ENCODE measurements around the gene HTRA2. TPM values are rescaled to one million over a fixed set of nuclear protein-coding genes. Genes with fewer than 3 reads are reported as not detected.

HTRA2 gene
- total RNA-seq, 4 donors from 2014 or later = 8.6 to 29.6 (median 21.0) TPM

DNA sequence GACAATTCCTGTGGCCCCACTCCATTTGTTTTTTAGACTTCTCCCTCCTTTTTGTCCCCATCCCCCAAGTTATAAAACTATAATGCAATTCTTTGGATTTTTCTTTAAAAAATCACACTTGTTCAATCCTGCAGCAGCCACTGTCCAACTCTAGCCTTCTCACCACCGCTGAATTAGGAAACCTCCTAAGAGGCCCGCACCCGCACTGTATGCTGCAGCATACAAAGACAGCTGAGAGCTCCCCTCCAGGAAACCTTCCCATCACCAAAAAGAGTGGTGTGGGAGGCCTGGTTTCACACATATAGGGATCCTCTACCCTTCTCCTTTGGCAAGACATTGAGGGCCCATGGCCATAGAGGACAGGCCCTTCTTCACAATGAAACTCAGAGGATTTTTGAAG, 25.1 kb upstream of the HTRA2 start:
- Histone ChIP-seq H3K36me3 (no peaks in the 10 kb centered on the region), H3K4me3 (peak overlapping the region in 1 of 4 donors; percentile 54), H3K27ac (peak overlapping the region in 1 of 4 donors; percentile 90), H3K9me3 (no peaks in the 10 kb centered on the region), H3K4me1 (peaks cover 15 to 59% (median 44%) of the 10 kb centered on the region in 4 donors), H3K27me3 (peaks cover 33% of the 10 kb centered on the region)
- DNase-seq = no peak
- in situ Hi-C loops (cut with MboI; ENCODE audit: low pct_ligation_motif_present in 1 of 4, low pct_unique_long_range_greater_than_20kb in 1 of 4, low sequenced_read_pairs in 3 of 4) = loop anchor here in 1 of 4 donors (5.0 kb wide), 1 partner anchor 73 kb away; no protein-coding TSS in a partner anchor
- intact Hi-C loops (cut with DNase I; ENCODE audit: low total_unique reads) = no loop called here
- WGBS, 2 donors (ENCODE audit: low coverage in 1 of 2) = 96 to 100% methylated on average over 1 to 3 of the region's 3 CpGs
- no peak for TF ChIP-seq EP300 (IDR thresholded peaks at IDR 0.05; ENCODE audit: low read depth)
- TF ChIP-seq POLR2AphosphoS5 (IDR thresholded peaks at IDR 0.05) = no peak
- no peak for TF ChIP-seq POLR2A (IDR thresholded peaks at IDR 0.05)
- no peak for TF ChIP-seq CTCF (IDR thresholded peaks at IDR 0.05)

DNA sequence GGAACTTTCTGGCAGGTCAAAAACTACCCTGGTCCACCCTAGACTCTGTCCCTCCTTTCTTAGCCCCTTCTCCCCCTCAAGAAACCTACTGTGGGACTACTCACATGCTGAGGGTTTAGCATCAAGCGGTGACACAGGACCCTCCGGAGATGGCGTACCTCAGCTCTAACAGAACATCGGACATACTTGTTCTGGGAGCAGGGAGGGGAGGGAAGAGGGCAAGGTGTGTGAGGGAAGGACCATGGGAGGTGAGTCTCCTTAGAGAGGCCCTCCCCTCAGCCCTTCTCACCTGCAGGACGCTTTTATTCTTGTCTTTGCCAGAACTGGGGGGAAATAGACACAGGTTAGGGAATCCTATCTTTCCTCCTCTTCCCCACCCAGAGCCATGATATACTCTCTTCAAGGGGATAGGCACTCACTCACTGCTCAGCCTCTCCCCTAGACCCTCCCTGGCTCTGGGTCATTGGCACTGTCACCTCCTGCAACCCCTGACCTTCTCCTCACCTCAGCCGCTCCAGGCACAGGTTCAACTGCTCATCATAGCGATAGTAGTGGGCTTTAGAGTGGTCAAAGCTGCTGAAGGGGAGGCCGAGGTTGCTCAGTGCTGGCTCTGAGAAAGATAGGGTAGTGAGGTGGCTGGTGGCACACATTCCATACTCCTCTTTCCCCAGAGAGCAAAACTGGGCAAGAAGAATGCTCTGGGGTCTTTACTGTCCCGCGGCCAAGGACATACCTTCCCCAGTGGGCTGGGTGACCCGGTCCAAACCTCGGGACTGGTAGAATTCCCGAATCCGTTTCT, 24.1 kb upstream of the HTRA2 start:
- H3K36me3 ChIP-seq = no peaks in the 10 kb centered on the region
- peaks cover 33% of the 10 kb centered on the region for H3K27me3 ChIP-seq
- in situ Hi-C loops (cut with MboI; ENCODE audit: low pct_ligation_motif_present in 1 of 4, low pct_unique_long_range_greater_than_20kb in 1 of 4, low sequenced_read_pairs in 3 of 4) = no loop called here
- H3K4me1 ChIP-seq = peaks cover 12 to 53% (median 37%) of the 10 kb centered on the region in 4 donors
- 96 to 100% methylated on average over 4 to 14 of the region's 14 CpGs for WGBS, 2 donors (ENCODE audit: low coverage in 1 of 2)
- DNase-seq = no peak
- H3K4me3 ChIP-seq = peak overlapping the region in 1 of 4 donors; percentile 68
- H3K9me3 ChIP-seq = no peaks in the 10 kb centered on the region
- intact Hi-C loops (cut with DNase I; ENCODE audit: low total_unique reads) = loop anchor here (2.0 kb wide), 1 partner anchor 21 kb away; no protein-coding TSS in a partner anchor
- TF ChIP-seq CTCF (IDR thresholded peaks at IDR 0.05) = no peak
- no peak for TF ChIP-seq POLR2AphosphoS5 (IDR thresholded peaks at IDR 0.05)
- TF ChIP-seq POLR2A (IDR thresholded peaks at IDR 0.05) = no peak
- no peak for TF ChIP-seq EP300 (IDR thresholded peaks at IDR 0.05; ENCODE audit: low read depth)
- no peak overlapping the region for H3K27ac ChIP-seq

DNA sequence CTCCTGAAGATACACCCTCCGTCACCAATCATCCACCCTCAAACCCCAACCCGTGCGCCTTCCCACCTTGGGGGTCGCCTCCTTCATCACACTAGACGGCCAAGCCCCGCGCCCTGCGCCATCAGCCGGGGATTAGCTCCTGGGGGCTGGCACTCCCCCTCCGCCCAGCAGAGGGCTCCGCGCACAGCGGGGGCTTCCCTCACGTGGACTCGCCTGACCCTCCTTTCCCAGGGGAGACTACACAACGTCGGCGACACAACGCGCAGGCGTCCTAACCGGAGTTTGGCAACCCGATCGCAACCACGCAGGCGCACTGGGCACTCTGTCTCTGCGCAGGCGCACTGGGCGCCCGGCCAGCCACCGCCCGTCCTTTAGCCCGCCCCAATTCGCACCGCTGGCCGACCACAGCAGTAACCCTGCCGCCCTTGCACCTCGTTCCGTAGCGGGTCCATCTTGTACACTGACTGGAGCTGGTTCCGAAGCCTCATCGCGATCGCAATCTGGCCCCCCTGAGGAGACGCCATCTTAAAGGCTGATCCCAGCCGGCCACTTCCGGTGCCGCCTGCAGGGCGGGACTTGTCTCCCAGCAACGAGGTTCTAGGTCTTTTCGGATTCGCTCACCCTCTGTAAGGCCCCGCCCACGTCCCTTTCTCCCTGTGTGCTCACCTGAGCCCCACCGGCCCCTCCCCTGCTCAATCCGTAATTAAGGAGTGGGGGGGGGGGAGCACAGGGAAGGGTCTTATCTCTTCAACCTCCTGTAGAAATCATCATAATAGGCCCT, 22.4 kb upstream of the HTRA2 start, which contains the start of gene PCGF1:
TSS of gene PCGF1 (minus strand) at position 551 of the 781 bp plus-strand sequence. CDS start at position 524, 27 bp downstream.
- in situ Hi-C loops (cut with MboI; ENCODE audit: low pct_ligation_motif_present in 1 of 4, low pct_unique_long_range_greater_than_20kb in 1 of 4, low sequenced_read_pairs in 3 of 4) = no loop called here
- intact Hi-C loops (cut with DNase I; ENCODE audit: low total_unique reads) = loop anchor here (2.0 kb wide), 1 partner anchor 23 kb away; no protein-coding TSS in a partner anchor
- Histone ChIP-seq H3K4me1 (peaks cover 12 to 44% (median 36%) of the 10 kb centered on the region in 4 donors), H3K27me3 (peaks cover 41% of the 10 kb centered on the region), H3K27ac (peak within 1 kb of the TSS; percentile 90 to 98 (median 92)), H3K4me3 (peak within 1 kb of the TSS; percentile 44 to 81 (median 67)), H3K36me3 (no peaks in the 10 kb centered on the region), H3K9me3 (no peaks in the 10 kb centered on the region)
- 0 to 2% methylated on average over 2 to 47 of the region's 56 CpGs for WGBS, 2 donors (ENCODE audit: low coverage in 1 of 2)
- DNase-seq = peak; percentile 100
- TF ChIP-seq EP300 (IDR thresholded peaks at IDR 0.05; ENCODE audit: low read depth) (no peak), POLR2A (IDR thresholded peaks at IDR 0.05) (peak; percentile 75), POLR2AphosphoS5 (IDR thresholded peaks at IDR 0.05) (peak; percentile 42 to 82 (median 78)), CTCF (IDR thresholded peaks at IDR 0.05) (peak; percentile 12 to 50 (median 25))

All from transverse colon (tissue), 4 donors.